ENCODE measurements around the gene IFI27L1. TPM values are rescaled to one million over a fixed set of nuclear protein-coding genes. Genes with fewer than 3 reads are reported as not detected.

The IFI27L1 gene
- total RNA-seq, 4 donors from 2014 or later: 7.1 to 32.8 (median 14.3) TPM

DNA sequence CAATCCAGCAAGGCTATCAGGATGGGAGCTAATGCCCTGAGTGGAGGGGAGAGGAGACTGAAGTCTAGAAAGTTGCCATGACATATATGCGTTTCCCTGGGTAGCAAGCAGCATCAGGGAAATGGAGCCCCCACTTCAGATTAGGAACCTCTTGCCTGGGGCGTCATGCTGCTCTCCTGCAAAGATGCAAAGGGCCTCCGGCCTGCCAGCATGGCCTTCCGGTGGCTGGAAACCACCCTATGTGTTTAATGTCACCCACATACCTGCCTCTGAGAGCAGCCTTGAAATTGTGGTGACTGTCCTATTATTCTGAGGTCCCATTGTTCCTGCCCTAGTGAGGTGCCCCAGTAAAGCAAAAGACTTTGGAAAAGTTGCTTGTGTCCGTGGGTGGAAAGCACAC, 58.3 kb downstream of the IFI27L1 start:
- Histone ChIP-seq H3K4me1 (no peaks in the 10 kb centered on the region), H3K27me3 (no peaks in the 10 kb centered on the region), H3K27ac (no peak overlapping the region), H3K36me3 (no peaks in the 10 kb centered on the region), H3K4me3 (no peak overlapping the region), H3K9me3 (no peaks in the 10 kb centered on the region)
- intact Hi-C loops (cut with DNase I; ENCODE audit: low total_unique reads): no loop called here
- TF ChIP-seq POLR2A (IDR thresholded peaks at IDR 0.05): no peak
- TF ChIP-seq, protein P1, sequence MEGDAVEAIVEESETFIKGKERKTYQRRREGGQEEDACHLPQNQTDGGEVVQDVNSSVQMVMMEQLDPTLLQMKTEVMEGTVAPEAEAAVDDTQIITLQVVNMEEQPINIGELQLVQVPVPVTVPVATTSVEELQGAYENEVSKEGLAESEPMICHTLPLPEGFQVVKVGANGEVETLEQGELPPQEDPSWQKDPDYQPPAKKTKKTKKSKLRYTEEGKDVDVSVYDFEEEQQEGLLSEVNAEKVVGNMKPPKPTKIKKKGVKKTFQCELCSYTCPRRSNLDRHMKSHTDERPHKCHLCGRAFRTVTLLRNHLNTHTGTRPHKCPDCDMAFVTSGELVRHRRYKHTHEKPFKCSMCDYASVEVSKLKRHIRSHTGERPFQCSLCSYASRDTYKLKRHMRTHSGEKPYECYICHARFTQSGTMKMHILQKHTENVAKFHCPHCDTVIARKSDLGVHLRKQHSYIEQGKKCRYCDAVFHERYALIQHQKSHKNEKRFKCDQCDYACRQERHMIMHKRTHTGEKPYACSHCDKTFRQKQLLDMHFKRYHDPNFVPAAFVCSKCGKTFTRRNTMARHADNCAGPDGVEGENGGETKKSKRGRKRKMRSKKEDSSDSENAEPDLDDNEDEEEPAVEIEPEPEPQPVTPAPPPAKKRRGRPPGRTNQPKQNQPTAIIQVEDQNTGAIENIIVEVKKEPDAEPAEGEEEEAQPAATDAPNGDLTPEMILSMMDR (IDR thresholded peaks at IDR 0.05): no peak
- no peak for DNase-seq

- H3K4me1 ChIP-seq: no peaks in the 10 kb centered on the region
- intact Hi-C loops (cut with DNase I; ENCODE audit: low total_unique reads): no loop called here
- TF ChIP-seq POLR2A (IDR thresholded peaks at IDR 0.05): no peak
- TF ChIP-seq, protein P1 (IDR thresholded peaks at IDR 0.05): no peak
- no peaks in the 10 kb centered on the region for H3K27me3 ChIP-seq
- no peaks in the 10 kb centered on the region for H3K36me3 ChIP-seq
- H3K27ac ChIP-seq: no peak overlapping the region
- no peaks in the 10 kb centered on the region for H3K9me3 ChIP-seq
- no peak for DNase-seq
- H3K4me3 ChIP-seq: no peak overlapping the region
These were observed 61.1 kb downstream of the IFI27L1 start for GRCh38 chr14:94142247-94142646.

- intact Hi-C loops (cut with DNase I; ENCODE audit: low total_unique reads): no loop called here
- DNase-seq: no peak
- no peak overlapping the region for H3K4me3 ChIP-seq
- TF ChIP-seq, protein P1 (IDR thresholded peaks at IDR 0.05): no peak
- no peak for TF ChIP-seq POLR2A (IDR thresholded peaks at IDR 0.05)
- no peaks in the 10 kb centered on the region for H3K27me3 ChIP-seq
- H3K36me3 ChIP-seq: no peaks in the 10 kb centered on the region
- no peak overlapping the region for H3K27ac ChIP-seq
- H3K9me3 ChIP-seq: no peaks in the 10 kb centered on the region
- no peaks in the 10 kb centered on the region for H3K4me1 ChIP-seq
These were observed 61.7 kb downstream of the IFI27L1 start for GRCh38 chr14:94142836-94143235.

DNA sequence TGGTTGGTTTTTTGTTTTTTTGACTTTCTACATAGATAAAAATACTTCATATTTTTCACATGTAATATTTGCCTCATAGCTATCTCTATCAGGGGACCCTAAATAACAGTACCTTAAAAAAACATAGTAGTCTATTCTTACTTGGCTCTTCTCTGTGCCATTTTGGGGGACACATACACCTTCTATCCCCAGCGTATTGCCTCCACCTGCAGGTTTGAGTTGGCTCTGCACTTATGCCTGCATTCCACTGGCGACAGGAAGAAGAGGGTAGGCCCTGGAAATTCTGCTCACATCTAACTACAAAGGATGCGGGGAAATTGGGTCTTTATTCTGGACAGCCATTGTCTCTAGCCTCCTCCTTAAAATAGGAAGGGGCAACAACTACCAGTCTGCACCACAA, 62.1 kb downstream of the IFI27L1 start:
- no peaks in the 10 kb centered on the region for H3K9me3 ChIP-seq
- no peak overlapping the region for H3K27ac ChIP-seq
- no peaks in the 10 kb centered on the region for H3K4me1 ChIP-seq
- no peak overlapping the region for H3K4me3 ChIP-seq
- intact Hi-C loops (cut with DNase I; ENCODE audit: low total_unique reads): no loop called here
- H3K36me3 ChIP-seq: no peaks in the 10 kb centered on the region
- H3K27me3 ChIP-seq: no peaks in the 10 kb centered on the region
- TF ChIP-seq POLR2A (IDR thresholded peaks at IDR 0.05): no peak
- TF ChIP-seq, protein P1 (IDR thresholded peaks at IDR 0.05): no peak
- no peak for DNase-seq

- Histone ChIP-seq H3K9me3 (no peaks in the 10 kb centered on the region), H3K4me3 (no peak overlapping the region), H3K27ac (no peak overlapping the region), H3K4me1 (no peaks in the 10 kb centered on the region), H3K27me3 (no peaks in the 10 kb centered on the region), H3K36me3 (no peaks in the 10 kb centered on the region)
- intact Hi-C loops (cut with DNase I; ENCODE audit: low total_unique reads): no loop called here
- DNase-seq: no peak
- no peak for TF ChIP-seq POLR2A (IDR thresholded peaks at IDR 0.05)
- TF ChIP-seq, protein P1 (IDR thresholded peaks at IDR 0.05): no peak
These were observed 62.6 kb downstream of the IFI27L1 start for GRCh38 chr14:94143711-94144110.
